ENCODE results near the gene IRS1. TPM values are rescaled to one million over a fixed set of nuclear protein-coding genes. Genes with fewer than 3 reads are reported as not detected.

The IRS1 gene
- total RNA-seq, 2 donors from 2014 or later = 13.7 to 15.1 TPM

DNA sequence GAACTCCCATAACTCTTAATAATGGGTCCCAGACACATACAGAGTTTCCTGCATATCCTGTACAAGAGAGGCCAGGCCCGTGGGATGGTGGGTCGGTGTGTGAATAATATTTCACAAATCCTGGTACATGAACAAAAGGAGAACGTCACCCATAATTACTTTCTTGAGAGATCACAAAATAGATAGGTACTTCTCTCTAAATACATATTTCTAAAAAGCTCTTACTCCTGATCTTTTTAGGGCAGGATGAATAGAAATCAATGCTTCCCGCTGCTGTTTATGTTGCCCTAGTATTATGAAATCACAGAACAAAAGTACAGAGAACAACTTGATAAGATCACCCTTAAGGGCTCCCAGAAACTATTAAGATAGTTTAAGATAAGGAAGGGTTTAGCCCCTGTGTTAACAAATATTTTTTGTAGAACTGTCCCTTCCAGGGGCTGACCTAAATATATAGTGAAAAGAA lies 5.4 kb downstream of the IRS1 start:
- intact Hi-C loops (cut with DNase I) = loop anchor here in 1 of 2 donors (10.0 kb wide), 2 partner anchors 129 to 239 kb away; no protein-coding TSS in a partner anchor
- ATAC-seq = no peak
- DNase-seq = no peak

DNA sequence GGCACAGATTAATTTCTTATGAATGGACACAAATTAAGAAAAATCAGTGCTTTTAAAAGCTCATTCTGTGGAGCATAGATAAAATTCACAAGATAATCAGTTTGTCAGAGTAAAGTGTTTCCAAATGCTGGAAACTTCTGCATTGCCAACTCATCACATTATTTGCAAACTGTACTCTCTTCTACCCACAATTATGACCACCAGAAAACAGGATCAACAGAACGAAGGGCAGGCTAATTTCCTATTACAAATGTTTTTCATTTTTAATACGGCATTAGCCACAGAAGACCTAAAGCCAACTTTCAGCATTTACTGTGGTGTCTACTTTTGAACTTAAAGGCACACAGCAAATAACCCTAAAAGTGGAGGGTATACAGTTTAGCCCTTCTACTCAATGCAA lies 6.0 kb downstream of the IRS1 start:
- intact Hi-C loops (cut with DNase I) = loop anchor here in 1 of 2 donors (10.0 kb wide), 2 partner anchors 129 to 239 kb away; no protein-coding TSS in a partner anchor
- DNase-seq (no peak), ATAC-seq (no peak)

DNA sequence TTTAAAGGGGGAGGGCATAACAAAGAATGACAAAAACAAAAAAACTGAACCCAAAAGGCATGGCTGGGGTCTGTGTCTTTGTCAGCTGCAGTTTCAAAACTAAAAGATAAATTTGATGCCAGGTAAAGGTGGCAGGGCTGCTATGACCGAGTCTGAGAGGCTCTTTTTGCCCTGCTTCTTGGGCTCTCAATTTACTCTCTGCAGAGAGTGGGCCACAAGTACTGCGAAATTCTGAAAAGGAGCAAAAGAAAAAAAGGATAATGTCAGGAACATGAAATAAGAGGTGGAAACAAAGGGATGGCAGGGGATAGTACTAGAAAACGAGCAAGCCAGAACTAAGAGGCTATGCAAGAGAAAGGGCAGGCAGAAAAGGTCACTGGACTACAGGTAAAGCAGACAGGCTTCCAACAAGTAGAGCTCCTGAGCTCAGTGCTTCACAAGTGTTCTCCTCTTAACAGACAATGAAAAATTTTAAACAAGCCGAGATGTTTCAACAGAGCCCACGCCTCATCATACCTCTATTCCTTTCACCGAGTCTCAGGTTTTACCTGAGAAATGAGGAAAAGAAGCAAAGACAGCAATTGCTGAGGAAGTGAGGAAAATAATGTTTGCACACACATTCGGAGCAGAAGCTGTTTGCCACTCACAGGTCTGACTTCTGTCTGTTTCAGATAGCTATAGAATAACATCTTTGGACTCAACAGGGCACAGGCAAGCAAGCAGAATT lies 7.3 kb downstream of the IRS1 start:
- intact Hi-C loops (cut with DNase I) = loop anchor here in 1 of 2 donors (10.0 kb wide), 2 partner anchors 128 to 238 kb away; no protein-coding TSS in a partner anchor
- no peak for ATAC-seq

DNA sequence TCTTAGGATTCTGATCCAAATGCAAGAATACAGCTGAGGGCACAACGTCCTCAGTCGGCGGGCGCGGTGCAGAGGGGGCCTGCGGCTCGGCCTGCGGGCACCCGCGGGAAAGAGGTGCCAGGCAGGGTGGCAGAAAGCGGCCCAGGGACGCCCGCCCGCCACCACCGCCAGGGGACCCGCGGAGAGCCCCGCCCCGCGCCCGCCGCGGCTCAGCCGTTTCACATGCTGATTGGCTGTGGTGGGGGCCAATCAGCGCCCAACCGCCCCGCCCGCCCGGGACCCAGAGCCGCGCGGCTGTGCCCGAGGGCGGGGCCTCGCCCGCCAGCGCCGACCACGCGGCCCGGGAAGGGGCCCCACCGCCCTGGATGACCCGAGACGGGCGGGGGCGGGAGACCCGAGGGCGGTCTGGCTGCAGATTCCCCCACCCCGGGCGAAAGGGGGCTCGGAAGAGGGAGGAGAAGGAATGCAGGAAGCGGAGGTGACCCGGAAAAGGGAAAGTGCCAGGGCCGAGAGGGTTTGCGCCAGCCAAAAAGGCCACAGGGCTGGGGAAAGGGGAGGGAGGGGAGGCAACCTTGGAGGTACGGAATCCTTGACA lies 8.0 kb downstream of the IRS1 start:
- intact Hi-C loops (cut with DNase I) = loop anchor here in 1 of 2 donors (10.0 kb wide), 2 partner anchors 127 to 237 kb away; no protein-coding TSS in a partner anchor
- ATAC-seq (peak; percentile 95 to 97), DNase-seq (peak; percentile 94)

More for the DNA sequence above, 7.3 kb downstream of the IRS1 start:
- DNase-seq = no peak

DNA sequence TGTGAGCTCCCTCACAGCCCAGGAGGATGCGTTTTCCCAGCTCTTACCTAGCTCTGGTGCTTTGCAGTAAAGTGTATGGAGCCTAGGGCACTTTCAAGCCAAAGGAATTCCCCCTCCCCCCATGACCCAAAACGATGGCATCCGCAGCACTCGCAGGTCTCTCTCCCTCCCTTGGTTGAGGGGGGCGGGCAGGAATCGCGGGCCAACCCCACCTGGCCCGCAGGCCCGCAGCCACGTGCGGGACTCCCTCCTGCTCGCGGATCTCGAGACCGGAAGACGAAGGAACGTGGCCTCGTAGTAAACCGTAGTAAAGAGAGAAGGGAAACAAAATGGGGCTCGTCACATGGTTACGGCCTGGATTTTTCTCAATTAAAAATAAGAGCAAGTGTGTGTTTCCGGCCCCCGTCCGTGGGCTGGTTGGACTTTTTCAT lies 8.5 kb downstream of the IRS1 start:
- peak; percentile 44 to 58 for ATAC-seq
- peak; percentile 46 for DNase-seq
- intact Hi-C loops (cut with DNase I) = loop anchor here in 1 of 2 donors (10.0 kb wide), 2 partner anchors 126 to 236 kb away; no protein-coding TSS in a partner anchor

DNA sequence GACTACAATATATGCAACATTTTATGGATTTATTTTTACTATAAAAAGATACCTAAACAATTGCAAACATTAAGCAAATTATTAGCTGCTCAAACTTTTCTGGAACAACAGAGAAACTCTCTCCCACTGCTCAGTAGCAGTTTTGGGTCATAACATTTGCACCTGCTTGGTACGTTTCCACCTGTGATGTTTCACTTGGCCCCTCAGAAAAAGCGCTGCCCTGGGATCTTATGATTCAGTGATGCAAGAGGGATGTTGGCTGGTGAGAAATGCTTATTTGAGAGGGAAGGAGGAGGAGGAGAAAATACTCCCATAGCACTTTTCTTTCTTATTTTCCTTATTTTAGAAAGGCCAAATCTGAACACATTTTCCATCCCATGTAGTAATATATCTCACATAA lies 9.2 kb downstream of the IRS1 start:
- DNase-seq (no peak), ATAC-seq (no peak)
- intact Hi-C loops (cut with DNase I) = loop anchor here in 1 of 2 donors (10.0 kb wide), 2 partner anchors 126 to 236 kb away; no protein-coding TSS in a partner anchor

DNA sequence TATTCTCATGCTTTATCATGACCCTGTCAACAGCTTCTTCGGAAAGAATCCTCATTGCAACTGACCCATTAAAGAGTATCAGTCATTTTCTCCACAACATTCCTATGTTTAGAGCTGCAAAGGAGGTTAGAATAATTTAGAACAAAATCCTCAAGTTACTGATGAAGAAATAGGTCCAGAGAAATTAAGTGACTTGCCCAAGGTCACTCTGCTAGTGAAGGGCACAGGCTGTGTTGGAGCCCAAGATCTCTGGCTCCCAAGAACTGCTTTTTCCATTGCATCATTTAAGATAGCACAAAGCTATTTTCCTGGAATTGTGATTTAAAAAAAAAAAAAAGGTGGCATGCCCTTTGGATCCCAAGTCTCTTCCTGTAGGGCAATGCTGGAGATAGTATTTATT lies 9.6 kb downstream of the IRS1 start:
- ATAC-seq = no peak
- DNase-seq = no peak
- intact Hi-C loops (cut with DNase I) = loop anchor here in 1 of 2 donors (10.0 kb wide), 2 partner anchors 125 to 235 kb away; no protein-coding TSS in a partner anchor

DNA sequence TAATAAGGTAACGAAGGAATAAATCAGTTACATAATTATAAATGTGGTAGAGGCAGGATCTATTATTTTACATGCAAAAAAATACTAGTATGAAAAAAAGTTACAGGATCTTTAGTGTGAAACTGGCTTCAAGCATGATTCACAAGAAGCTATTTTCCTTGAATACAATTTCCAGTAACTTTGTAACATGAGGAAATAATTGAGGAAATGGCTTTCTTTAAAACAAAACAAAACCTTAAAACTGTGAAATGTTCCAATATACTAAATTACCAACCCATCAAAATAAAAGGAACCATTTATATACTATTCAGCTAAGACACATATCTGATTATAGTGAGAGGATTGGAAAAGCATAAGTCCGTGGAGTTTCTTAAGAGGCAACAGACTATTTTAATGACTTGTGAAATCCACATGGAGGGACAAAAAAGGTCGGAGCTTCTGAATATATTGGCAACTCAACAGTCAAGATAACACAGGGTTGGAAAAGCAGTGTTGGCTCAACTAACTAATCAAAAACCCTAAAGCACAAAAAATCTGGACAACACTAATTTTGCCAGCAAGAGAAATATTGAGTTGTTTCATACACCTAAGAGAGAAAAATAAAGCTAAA lies 10.6 kb downstream of the IRS1 start:
- intact Hi-C loops (cut with DNase I) = no loop called here

DNA sequence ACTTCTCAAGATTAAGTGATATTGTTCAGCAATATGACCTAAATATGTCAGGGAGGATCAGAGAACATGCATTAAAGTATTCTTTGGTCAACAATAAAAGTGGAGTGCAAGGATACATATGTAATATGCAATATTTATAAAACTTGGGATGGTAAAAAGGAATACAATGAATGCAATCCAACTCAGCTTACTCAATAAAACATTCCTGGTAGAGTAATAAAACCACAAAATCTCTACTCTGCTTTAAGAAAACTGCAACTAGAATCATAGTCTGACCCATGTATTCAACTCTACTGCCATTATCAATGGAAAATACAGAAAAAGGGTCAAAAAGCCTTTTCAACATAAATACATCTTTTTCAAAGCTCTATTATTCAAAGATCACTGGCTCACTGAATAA lies 11.6 kb downstream of the IRS1 start:
- intact Hi-C loops (cut with DNase I) = no loop called here
- ATAC-seq = no peak

More for the DNA sequence above, 10.6 kb downstream of the IRS1 start:
- no peak for DNase-seq
- no peak for ATAC-seq

DNA sequence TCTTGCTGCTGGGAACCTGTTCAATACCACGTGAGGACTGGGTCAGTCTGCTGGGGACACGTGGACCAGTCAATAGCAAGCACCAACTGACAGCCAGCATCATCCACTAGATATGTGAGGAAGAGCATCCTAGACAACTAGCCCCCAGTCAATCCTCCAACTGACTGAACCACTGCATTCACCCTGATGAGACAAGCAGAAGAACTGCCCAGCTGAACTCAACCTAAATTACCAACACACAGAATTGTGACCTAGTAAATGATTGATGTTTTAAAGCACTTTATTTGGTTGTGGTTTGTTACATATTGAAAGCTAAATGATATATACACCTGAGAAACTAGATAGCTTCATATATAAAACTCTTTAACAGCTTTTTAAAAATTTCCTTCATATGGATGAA lies 15.7 kb downstream of the IRS1 start:
- DNase-seq = no peak
- no peak for ATAC-seq
- intact Hi-C loops (cut with DNase I) = no loop called here

More for the DNA sequence above, 11.6 kb downstream of the IRS1 start:
- DNase-seq = no peak

DNA sequence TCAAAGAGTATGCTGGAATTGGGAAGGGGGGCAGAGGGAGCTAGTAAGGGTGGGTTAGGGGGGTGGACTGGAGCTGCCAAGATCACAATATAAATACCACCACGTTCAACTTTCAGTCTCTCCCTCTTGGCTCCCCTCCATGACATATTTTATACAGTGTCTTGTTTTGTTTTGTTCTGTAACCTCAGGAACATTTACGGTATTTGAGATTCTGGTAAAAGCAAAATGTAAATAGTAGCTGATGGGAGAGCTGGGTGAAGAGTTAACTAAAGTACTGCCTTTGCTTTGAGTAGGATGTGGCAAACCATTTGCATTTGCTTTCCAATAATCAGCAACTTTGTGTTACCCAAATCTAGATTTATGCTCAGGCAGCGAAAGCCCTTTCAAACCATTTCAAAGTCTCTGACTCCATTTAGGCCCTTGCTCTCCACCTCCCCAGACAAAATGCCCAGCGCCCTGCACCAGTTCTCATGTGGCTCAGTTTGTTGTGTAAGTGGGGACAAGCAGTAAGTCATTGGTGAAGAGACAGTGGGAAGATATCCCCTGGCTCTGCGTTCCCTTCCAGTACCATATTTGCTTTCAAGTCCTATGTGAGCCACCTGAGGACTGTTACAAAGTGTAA lies 17.4 kb downstream of the IRS1 start:
- intact Hi-C loops (cut with DNase I) = no loop called here
- DNase-seq = no peak
- no peak for ATAC-seq

DNA sequence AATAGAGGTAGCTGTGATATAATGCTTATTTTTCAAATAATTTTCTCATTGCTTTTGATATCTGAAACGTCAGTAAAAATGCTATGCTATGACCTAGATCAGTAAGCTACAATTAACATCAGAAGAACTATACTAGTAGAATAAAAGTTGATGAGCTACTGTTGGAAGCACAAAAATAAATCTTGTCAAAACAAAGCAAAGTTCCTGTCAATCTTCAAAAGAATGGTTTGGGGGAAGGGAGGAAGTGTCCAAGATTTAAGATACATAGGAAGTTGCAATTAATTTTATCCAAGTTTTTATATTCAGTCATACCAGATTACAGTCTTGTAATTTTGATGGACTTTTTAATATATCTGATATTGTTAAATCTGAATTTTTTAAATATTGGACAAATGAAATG lies 19.2 kb downstream of the IRS1 start:
- DNase-seq (no peak), ATAC-seq (no peak)
- intact Hi-C loops (cut with DNase I) = no loop called here

DNA sequence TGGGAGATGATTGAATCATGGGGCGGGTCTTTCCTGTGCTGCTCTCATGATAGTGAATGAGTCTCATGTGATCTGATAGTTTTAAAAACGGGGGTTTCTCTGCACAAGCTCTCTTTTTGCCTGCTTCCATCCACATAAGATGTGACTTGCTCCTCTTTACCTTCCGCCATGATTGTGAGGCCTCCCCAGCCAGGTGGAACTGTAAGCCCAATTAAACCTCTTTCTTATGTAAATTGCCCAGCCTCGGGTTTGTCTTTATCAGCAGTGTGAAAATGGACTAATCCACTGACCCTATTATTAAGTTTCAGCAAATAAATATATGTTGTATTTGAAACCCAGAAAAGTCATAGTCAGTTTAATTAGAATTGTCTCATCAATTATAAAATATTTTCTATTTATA lies 22.0 kb downstream of the IRS1 start:
- intact Hi-C loops (cut with DNase I) = no loop called here
- DNase-seq = no peak
- no peak for ATAC-seq

DNA sequence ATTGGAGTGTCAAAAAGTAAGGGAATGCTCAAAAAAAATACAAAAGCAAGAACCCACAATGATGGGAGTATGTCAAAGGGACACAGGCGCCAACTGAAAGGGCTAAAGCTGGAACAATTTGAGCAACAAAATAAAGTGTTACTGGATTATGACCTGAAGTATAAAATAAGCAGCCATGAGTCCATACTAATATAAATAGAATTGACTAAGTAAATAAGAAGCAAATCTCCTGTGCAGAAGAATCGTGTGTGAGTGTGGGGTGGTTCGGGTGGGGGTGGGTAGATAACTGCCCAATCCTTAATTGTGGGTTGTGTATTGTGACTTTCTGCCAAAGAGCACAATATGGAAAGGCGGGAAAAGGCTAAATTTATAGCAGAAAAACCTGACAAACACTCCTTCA lies 23.5 kb downstream of the IRS1 start:
- DNase-seq = no peak
- ATAC-seq = no peak
- intact Hi-C loops (cut with DNase I) = no loop called here

DNA sequence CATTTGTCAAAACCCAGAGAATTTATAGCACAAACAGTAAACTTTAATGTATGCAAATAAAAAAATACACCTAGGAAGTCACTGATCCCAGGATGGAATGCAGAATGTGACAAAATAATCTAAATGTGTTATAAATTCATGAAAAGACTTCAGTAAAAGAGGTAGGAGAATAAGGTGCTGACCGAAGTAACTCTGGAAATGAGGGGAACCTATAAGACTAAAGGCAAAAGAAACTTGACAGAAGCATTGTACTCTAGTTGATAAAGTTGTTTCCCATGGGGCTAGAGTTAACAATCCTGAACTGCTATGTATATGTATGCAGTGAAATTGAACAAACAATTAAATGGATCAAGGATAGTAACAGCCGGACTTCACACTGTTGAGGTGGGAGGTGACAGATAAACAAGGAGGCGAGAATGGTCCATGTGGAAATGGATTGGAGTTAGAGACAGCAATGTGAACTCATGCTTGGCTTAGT lies 24.5 kb downstream of the IRS1 start:
- no peak for DNase-seq
- intact Hi-C loops (cut with DNase I) = no loop called here
- ATAC-seq = no peak

DNA sequence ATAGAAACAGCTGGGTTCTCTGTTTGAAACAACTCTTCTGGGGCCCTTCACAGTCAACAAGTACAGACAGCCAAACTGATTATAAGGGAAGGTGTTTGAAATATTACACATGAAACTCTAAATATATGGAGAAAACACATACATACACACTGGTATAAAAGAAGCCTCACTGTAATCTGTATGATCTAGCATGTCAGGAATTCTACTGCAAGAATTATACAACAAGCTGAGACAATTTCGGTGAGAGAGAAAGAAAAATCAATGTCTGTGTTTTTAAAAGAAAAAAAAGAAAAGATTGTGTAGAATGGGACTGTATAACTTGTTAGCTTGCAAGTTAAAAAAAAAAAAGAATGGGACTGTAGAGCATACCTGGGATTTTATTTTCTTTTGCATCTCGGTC lies 26.3 kb downstream of the IRS1 start:
- no peak for ATAC-seq

DNA sequence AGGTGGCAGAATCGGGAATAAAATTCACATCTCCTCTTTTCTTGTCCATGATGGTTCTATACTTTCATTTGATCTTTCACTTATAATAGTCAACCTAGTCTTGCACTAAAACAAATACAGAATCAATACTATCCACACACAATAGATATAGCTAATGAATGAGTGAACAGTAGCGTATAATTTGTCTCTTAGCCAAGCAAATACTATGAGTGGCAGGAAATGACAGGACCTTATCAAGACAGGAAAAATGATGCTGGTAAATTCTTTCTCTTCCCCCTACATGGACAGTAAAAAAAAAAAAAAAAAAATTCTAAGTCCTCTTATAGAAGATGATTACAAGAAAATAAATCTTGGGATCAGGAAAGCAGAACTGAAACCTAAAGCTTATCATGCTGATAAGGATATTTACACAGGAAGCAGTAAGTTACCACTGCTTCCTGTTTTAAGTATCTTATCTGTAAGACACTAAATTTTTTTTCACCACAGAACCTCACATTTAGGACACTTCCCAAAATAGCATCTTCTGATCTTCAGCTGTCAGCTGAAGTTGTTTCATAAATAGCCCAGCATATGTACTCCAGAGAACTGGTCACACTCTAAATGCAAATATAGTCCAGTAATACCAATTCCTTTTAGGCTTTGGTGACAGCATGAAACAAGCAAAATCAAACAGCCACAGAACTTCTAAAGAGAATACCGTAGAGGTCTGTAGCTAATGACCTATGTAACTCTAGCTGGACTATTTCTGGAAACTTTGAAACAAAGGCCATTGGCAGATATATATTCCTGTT lies 27.0 kb downstream of the IRS1 start:
- DNase-seq (no peak), ATAC-seq (peak; percentile 31 to 39)
- intact Hi-C loops (cut with DNase I) = no loop called here

More for the DNA sequence above, 26.3 kb downstream of the IRS1 start:
- intact Hi-C loops (cut with DNase I) = no loop called here
- DNase-seq = no peak

DNA sequence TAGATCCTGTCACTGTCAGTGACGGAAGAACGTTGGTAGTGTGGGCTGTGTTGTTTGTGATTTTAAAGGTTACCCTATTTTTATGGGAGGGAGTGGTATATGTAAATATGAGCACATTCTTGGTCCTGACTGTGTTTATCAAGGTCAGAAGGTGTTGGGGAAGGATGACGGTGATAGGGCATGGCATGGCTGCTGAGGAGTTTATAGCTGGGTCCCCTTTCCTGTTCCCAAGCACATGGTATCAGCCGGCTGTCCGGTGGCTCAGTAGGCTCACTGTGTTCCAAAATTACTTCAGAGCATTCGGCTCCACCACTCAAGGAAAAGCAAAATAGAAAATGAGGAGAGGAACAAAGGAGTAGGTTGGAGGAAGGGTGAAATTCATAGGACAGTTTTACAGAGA lies 28.6 kb downstream of the IRS1 start:
- intact Hi-C loops (cut with DNase I) = no loop called here
- DNase-seq = no peak
- ATAC-seq = peak; percentile 48 to 63
